ENCODE results near the gene HS6ST3.

- TF ChIP-seq PRRX2 (CRISPR knock-in tag; IDR thresholded peaks at IDR 0.05) (no peak), ELF4 (CRISPR knock-in tag; IDR thresholded peaks at IDR 0.05; ENCODE audit: low read depth) (no peak), ESRRA (CRISPR knock-in tag; IDR thresholded peaks at IDR 0.05; ENCODE audit: borderline replicate concordance) (no peak), SP1 (CRISPR knock-in tag; conservative IDR thresholded peaks at IDR 0.05) (no peak), NR1H2 (CRISPR knock-in tag; IDR thresholded peaks at IDR 0.05) (no peak), HMGXB4 (CRISPR knock-in tag; IDR thresholded peaks at IDR 0.05) (no peak), AFF4 (CRISPR knock-in tag; IDR thresholded peaks at IDR 0.05; ENCODE audit: borderline replicate concordance) (no peak), CTCF (IDR thresholded peaks at IDR 0.05) (no peak), ETV6 (CRISPR knock-in tag; IDR thresholded peaks at IDR 0.05) (no peak)
These were observed 158.2 kb downstream of the HS6ST3 start for GRCh38 chr13:96248103-96248502.

Data from WTC11 (cell line).